Measurements from ENCODE around the gene RBM20. TPM values are rescaled to one million over a fixed set of nuclear protein-coding genes. Genes with fewer than 3 reads are reported as not detected.

The RBM20 gene
- polyA plus RNA-seq, 4 donors, result under 0.01 to 0.52 (median 0.36) TPM; not detected in 1

DNA sequence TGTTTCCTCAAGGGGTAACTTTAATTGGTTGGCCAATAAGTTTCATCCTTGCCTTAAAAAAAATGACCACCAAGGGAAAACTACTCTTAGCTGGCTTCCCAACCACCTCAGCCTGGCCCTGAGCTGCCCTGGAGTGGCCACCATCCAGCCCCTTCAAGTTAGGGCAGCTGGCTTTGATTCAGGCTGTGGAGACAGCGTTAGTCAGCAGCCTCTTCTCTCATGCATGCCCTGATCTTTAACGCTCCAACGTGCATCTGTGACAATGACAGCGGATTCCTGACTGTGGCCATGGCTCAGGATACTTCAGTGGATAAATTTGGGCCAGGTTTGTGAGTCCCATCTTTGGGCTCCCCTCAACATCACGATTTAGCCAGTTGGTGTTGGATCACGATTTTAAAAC lies 111.6 kb downstream of the RBM20 start:
- Histone ChIP-seq H3K4me1 (ENCODE audit: control insufficient read depth in 3 of 3, insufficient read depth in 2 of 3, low read depth in 1 of 3, low read length in 2 of 3) (peaks cover 0 to 37% (median 7%) of the 10 kb centered on the region in 3 donors), H3K27me3 (ENCODE audit: control insufficient read depth in 3 of 3, insufficient read depth in 3 of 3, low read length in 3 of 3) (no peaks in the 10 kb centered on the region), H3K36me3 (ENCODE audit: control insufficient read depth in 3 of 3, insufficient read depth in 2 of 3, low read depth in 1 of 3, low read length in 3 of 3) (no peaks in the 10 kb centered on the region), H3K4me3 (ENCODE audit: low read depth in 1 of 3, low read length in 3 of 3) (no peak overlapping the region), H3K27ac (ENCODE audit: low read depth in 1 of 3, low read length in 2 of 3) (no peak overlapping the region), H3K9me3 (ENCODE audit: control insufficient read depth in 2 of 2, insufficient read depth in 1 of 2, low read depth in 1 of 2, low read length in 1 of 2) (no peaks in the 10 kb centered on the region)
- FAIRE-seq, result no peak
- no peak for DNase-seq
- WGBS, 3 donors, result 77 to 79% (median 78%) methylated on average over 6 of the region's 6 CpGs

DNA sequence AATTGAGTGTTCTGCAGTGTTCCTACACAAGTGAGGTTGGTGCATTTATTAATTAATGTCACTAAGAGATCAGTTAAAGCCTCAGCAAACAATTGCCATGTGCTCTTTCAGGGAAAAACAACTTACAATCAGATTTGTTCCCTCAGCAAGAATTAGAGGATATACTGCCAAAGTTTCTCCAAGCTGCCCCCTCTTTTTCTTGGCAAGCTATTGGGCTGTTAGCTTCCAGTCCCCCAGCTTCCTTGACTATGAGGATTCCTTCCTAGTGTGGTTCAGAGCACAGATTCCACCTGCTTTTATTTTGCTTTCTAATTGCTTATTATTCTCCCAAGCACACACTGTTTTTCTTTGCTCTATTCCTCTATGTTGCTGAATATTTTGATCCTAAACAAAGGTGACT lies 112.7 kb downstream of the RBM20 start:
- H3K9me3 ChIP-seq (ENCODE audit: control insufficient read depth in 2 of 2, insufficient read depth in 1 of 2, low read depth in 1 of 2, low read length in 1 of 2), result no peaks in the 10 kb centered on the region
- H3K36me3 ChIP-seq (ENCODE audit: control insufficient read depth in 3 of 3, insufficient read depth in 2 of 3, low read depth in 1 of 3, low read length in 3 of 3), result no peaks in the 10 kb centered on the region
- peaks cover 0 to 37% (median 7%) of the 10 kb centered on the region in 3 donors for H3K4me1 ChIP-seq (ENCODE audit: control insufficient read depth in 3 of 3, insufficient read depth in 2 of 3, low read depth in 1 of 3, low read length in 2 of 3)
- no peak overlapping the region for H3K4me3 ChIP-seq (ENCODE audit: low read depth in 1 of 3, low read length in 3 of 3)
- peak overlapping the region in 1 of 3 donors; percentile 67 for H3K27ac ChIP-seq (ENCODE audit: low read depth in 1 of 3, low read length in 2 of 3)
- FAIRE-seq, result no peak
- H3K27me3 ChIP-seq (ENCODE audit: control insufficient read depth in 3 of 3, insufficient read depth in 3 of 3, low read length in 3 of 3), result no peaks in the 10 kb centered on the region
- no peak for DNase-seq

DNA sequence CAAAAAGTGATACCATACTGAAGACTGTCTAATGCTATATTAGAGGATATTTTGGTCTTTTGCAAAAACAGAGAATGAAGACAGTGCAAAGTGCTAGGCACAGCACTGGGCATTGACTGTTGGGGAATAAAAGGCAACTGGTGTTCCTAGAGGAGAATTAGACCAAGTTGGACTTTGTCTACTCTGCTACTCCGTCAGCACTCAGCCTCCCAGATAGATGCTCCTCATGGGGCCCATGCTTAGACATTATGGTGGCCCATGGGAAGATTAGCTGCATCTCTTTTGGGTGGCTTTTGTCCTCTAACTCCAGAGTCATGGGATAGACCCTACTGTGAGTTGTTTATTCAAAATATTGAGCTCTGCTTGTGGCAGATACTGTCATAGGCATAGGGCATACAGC lies 113.5 kb downstream of the RBM20 start:
- Histone ChIP-seq H3K27me3 (ENCODE audit: control insufficient read depth in 3 of 3, insufficient read depth in 3 of 3, low read length in 3 of 3) (no peaks in the 10 kb centered on the region), H3K4me3 (ENCODE audit: low read depth in 1 of 3, low read length in 3 of 3) (no peak overlapping the region), H3K36me3 (ENCODE audit: control insufficient read depth in 3 of 3, insufficient read depth in 2 of 3, low read depth in 1 of 3, low read length in 3 of 3) (no peaks in the 10 kb centered on the region), H3K4me1 (ENCODE audit: control insufficient read depth in 3 of 3, insufficient read depth in 2 of 3, low read depth in 1 of 3, low read length in 2 of 3) (peaks cover 0 to 37% (median 7%) of the 10 kb centered on the region in 3 donors), H3K27ac (ENCODE audit: low read depth in 1 of 3, low read length in 2 of 3) (peak overlapping the region in 1 of 3 donors; percentile 67), H3K9me3 (ENCODE audit: control insufficient read depth in 2 of 2, insufficient read depth in 1 of 2, low read depth in 1 of 2, low read length in 1 of 2) (no peaks in the 10 kb centered on the region)
- FAIRE-seq (no peak), DNase-seq (peak; percentile 58)
- WGBS, 3 donors, result 5 to 81% (median 45%) methylated on average over 1 of the region's 1 CpG

DNA sequence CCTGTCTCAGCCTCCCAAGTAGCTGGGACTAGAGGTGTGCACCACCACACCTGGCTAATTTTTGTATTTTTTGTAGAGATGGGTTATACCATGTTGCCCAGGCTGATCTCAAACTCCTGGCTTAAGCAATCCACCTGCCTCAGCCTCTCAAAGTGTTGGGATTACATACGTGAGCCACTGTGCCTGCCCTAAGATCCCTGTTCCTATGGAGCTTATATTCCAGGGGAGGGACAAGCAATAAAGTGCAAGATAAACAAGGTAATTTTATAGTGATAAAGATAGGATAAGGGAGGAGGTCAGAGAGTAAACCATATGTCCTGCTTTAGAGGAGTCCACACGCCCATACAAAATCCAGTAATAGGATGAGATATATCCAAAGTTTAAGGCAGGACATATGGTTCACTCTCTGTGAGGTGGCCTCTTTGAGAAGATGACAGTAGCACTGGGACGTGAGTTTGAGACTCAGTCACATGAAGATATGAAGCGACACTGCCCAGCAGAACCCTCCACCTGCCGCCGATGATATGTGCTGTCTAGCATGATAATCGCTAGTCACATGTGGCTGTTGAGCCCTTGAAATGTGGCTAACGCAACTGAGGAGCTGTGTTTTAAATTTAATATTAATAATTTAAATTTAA lies 114.1 kb downstream of the RBM20 start:
- FAIRE-seq (no peak), DNase-seq (peak; percentile 57 to 83)
- WGBS, 3 donors, result 57 to 80% (median 74%) methylated on average over 8 of the region's 8 CpGs
- Histone ChIP-seq H3K36me3 (ENCODE audit: control insufficient read depth in 3 of 3, insufficient read depth in 2 of 3, low read depth in 1 of 3, low read length in 3 of 3) (no peaks in the 10 kb centered on the region), H3K27ac (ENCODE audit: low read depth in 1 of 3, low read length in 2 of 3) (peak overlapping the region in 2 of 3 donors; percentile 64 to 67), H3K4me3 (ENCODE audit: low read depth in 1 of 3, low read length in 3 of 3) (no peak overlapping the region), H3K27me3 (ENCODE audit: control insufficient read depth in 3 of 3, insufficient read depth in 3 of 3, low read length in 3 of 3) (no peaks in the 10 kb centered on the region), H3K4me1 (ENCODE audit: control insufficient read depth in 3 of 3, insufficient read depth in 2 of 3, low read depth in 1 of 3, low read length in 2 of 3) (peaks cover 0 to 37% (median 7%) of the 10 kb centered on the region in 3 donors), H3K9me3 (ENCODE audit: control insufficient read depth in 2 of 2, insufficient read depth in 1 of 2, low read depth in 1 of 2, low read length in 1 of 2) (no peaks in the 10 kb centered on the region)

DNA sequence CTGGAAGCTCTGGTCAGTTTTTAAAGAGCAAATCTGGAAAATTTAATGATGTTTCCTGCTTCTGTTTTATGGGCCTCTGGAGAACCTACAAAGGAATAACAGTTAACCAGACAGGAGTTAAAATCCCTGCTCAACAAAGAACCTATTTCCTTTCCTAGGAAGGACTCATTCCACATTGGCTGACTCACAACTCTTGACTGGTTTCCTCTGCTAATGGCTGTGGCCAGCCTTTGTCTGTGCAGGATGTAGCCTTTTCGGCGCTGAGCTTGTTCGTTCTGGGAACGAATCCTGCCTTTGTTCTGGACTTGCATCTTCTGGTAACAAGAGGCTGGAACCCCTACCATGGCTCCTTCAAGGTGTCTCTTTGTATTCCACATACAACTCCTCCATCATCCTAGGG lies 114.8 kb downstream of the RBM20 start:
- Histone ChIP-seq H3K9me3 (ENCODE audit: control insufficient read depth in 2 of 2, insufficient read depth in 1 of 2, low read depth in 1 of 2, low read length in 1 of 2) (no peaks in the 10 kb centered on the region), H3K27ac (ENCODE audit: low read depth in 1 of 3, low read length in 2 of 3) (peak overlapping the region in 2 of 3 donors; percentile 64 to 67), H3K36me3 (ENCODE audit: control insufficient read depth in 3 of 3, insufficient read depth in 2 of 3, low read depth in 1 of 3, low read length in 3 of 3) (no peaks in the 10 kb centered on the region), H3K4me1 (ENCODE audit: control insufficient read depth in 3 of 3, insufficient read depth in 2 of 3, low read depth in 1 of 3, low read length in 2 of 3) (peaks cover 0 to 37% (median 7%) of the 10 kb centered on the region in 3 donors), H3K4me3 (ENCODE audit: low read depth in 1 of 3, low read length in 3 of 3) (no peak overlapping the region), H3K27me3 (ENCODE audit: control insufficient read depth in 3 of 3, insufficient read depth in 3 of 3, low read length in 3 of 3) (no peaks in the 10 kb centered on the region)
- WGBS, 3 donors, result 77 to 98% (median 82%) methylated on average over 4 of the region's 4 CpGs
- DNase-seq (peak in 1 of 2 donors; percentile 23), FAIRE-seq (no peak)

DNA sequence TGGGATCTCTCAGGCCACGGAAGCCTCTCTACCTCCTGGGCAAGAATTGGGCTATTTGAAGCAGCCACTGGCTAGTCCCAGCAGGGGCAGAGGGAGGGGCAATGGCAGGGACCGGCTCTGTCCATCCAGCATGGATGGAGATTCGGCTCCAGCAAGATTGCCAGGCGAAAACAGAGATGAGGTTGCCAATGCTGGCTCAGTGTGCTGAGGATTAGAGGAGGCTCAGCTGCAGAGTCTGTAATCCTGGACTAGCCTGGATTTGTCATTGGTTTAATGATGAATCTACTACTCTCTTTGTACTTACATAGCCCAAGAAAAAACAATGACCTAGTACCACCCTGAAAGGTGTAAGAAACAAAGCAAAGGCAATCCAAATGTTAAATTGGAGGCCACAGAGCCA lies 115.4 kb downstream of the RBM20 start:
- Histone ChIP-seq H3K27me3 (ENCODE audit: control insufficient read depth in 3 of 3, insufficient read depth in 3 of 3, low read length in 3 of 3) (no peaks in the 10 kb centered on the region), H3K9me3 (ENCODE audit: control insufficient read depth in 2 of 2, insufficient read depth in 1 of 2, low read depth in 1 of 2, low read length in 1 of 2) (no peaks in the 10 kb centered on the region), H3K27ac (ENCODE audit: low read depth in 1 of 3, low read length in 2 of 3) (peak overlapping the region in 1 of 3 donors; percentile 44), H3K4me3 (ENCODE audit: low read depth in 1 of 3, low read length in 3 of 3) (no peak overlapping the region), H3K4me1 (ENCODE audit: control insufficient read depth in 3 of 3, insufficient read depth in 2 of 3, low read depth in 1 of 3, low read length in 2 of 3) (peaks cover 0 to 37% (median 7%) of the 10 kb centered on the region in 3 donors), H3K36me3 (ENCODE audit: control insufficient read depth in 3 of 3, insufficient read depth in 2 of 3, low read depth in 1 of 3, low read length in 3 of 3) (no peaks in the 10 kb centered on the region)
- DNase-seq (no peak), FAIRE-seq (no peak)
- WGBS, 3 donors, result 84 to 90% (median 87%) methylated on average over 4 of the region's 4 CpGs

DNA sequence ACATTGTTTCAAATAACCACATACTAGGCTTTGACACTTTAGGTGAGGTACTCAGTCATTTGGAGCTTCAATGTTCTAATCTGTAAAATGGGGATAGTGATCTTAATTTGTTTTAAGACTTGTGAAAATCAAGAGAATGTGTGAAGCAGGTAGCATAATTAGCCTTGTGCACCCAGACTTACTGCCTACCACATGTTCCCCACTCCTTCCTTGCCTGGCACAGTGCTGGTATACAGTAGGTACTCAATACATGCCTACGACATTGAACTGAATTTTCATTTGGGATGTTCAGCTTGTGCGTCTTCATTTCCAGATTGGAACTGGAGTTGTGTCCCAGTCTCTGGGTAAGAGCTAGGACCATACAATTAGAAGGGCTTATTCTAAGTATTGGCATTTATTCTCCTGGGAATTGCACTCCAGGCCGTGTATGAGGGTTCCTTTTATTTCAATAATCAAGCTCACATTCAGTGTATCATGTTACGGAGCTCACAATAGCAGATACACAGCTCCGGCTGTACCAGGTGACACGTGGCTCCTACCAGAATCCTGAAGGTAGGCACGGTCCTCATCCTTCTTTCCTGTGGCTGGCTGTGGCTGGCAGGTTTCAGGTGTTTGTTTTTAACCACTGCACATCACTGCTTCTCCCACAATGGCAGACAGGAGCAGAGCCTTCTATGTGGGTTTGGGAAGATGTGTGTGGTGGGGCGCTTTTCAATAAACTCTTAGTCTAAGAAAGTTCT lies 118.1 kb downstream of the RBM20 start:
- WGBS, 3 donors, result 86 to 89% (median 88%) methylated on average over 8 of the region's 8 CpGs
- FAIRE-seq (no peak), DNase-seq (no peak)
- H3K4me3 ChIP-seq (ENCODE audit: low read depth in 1 of 3, low read length in 3 of 3), result no peak overlapping the region
- H3K9me3 ChIP-seq (ENCODE audit: control insufficient read depth in 2 of 2, insufficient read depth in 1 of 2, low read depth in 1 of 2, low read length in 1 of 2), result no peaks in the 10 kb centered on the region
- peaks cover 0 to 22% (median 4%) of the 10 kb centered on the region in 3 donors for H3K4me1 ChIP-seq (ENCODE audit: control insufficient read depth in 3 of 3, insufficient read depth in 2 of 3, low read depth in 1 of 3, low read length in 2 of 3)
- H3K27ac ChIP-seq (ENCODE audit: low read depth in 1 of 3, low read length in 2 of 3), result no peak overlapping the region
- no peaks in the 10 kb centered on the region for H3K36me3 ChIP-seq (ENCODE audit: control insufficient read depth in 3 of 3, insufficient read depth in 2 of 3, low read depth in 1 of 3, low read length in 3 of 3)
- no peaks in the 10 kb centered on the region for H3K27me3 ChIP-seq (ENCODE audit: control insufficient read depth in 3 of 3, insufficient read depth in 3 of 3, low read length in 3 of 3)

DNA sequence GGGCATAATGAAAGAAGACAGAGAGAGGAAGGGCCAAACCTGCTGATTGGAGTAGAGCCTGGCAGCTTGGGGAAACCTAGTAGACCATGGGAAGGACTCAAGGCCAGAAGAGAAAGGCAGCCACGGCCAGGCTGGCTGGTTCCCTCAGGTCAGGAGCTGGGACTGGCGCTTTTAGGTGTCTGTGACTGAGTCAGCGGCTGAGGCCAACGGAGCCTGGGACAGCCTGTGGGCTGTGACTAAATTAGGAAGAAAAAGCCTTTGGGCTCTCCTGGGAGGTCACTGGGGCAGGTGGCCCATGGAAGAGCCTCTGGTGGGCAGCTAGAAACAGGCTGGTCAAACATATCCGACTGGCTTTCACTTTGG lies 118.7 kb downstream of the RBM20 start:
- H3K27me3 ChIP-seq (ENCODE audit: control insufficient read depth in 3 of 3, insufficient read depth in 3 of 3, low read length in 3 of 3), result no peaks in the 10 kb centered on the region
- H3K4me3 ChIP-seq (ENCODE audit: low read depth in 1 of 3, low read length in 3 of 3), result no peak overlapping the region
- H3K4me1 ChIP-seq (ENCODE audit: control insufficient read depth in 3 of 3, insufficient read depth in 2 of 3, low read depth in 1 of 3, low read length in 2 of 3), result peaks cover 0 to 17% (median 4%) of the 10 kb centered on the region in 3 donors
- no peak for DNase-seq
- WGBS, 3 donors, result 90 to 95% (median 92%) methylated on average over 5 of the region's 5 CpGs
- no peaks in the 10 kb centered on the region for H3K36me3 ChIP-seq (ENCODE audit: control insufficient read depth in 3 of 3, insufficient read depth in 2 of 3, low read depth in 1 of 3, low read length in 3 of 3)
- FAIRE-seq, result no peak
- H3K27ac ChIP-seq (ENCODE audit: low read depth in 1 of 3, low read length in 2 of 3), result no peak overlapping the region
- no peaks in the 10 kb centered on the region for H3K9me3 ChIP-seq (ENCODE audit: control insufficient read depth in 2 of 2, insufficient read depth in 1 of 2, low read depth in 1 of 2, low read length in 1 of 2)
